GM12873 (cell line): ENCODE data around the gene IFFO2.

Source experiments
- CTCF ChIP-seq: IDR thresholded peaks from 2 replicates; pipeline ENCODE4 v1.5.1; 2012; ENCODE audit warnings: low read depth, mild to moderate bottlenecking, moderate library complexity, low read length, control low read depth; ENCODE audit not compliant: insufficient read depth; ENCODE audit errors: missing control alignments

IFFO2 gene

DNA sequence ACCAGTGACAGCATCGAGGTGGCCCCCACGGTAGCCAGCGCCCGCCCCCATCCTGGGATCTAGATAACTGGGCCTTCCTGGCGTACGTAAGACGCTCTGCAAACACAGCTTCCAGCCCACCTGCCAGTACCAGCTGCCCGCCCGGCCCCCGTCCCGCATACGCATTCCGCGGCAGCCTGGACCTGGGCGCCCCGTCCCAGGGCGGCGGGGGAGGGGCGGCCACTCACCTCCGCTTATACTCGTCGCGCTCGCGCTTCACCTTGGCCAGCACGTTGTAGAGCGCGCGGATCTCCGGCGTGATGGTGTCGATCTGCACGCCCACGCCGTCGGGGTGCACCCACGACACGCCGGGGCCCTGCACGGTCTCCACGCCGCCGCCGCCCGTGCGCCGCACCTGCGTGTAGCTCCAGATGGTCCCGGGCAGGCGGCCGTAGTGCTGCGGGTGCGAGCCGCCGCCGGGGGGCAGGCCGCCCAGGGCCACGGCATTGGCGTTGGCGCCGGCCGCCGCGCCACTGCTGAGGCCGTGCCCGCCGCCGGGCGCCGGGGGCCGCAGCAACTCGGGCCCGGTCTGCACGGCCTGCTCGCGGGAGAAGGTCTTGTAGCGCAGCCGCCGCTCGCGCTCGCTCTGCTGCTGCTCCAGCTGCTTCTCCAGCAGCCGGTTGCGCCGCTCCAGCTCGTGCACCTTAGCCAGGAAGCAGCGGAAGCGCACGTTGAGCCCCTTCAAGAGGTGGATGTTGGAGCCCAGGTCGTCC, 859 bp downstream of the IFFO2 start:
- TF ChIP-seq CTCF, result no peak

DNA sequence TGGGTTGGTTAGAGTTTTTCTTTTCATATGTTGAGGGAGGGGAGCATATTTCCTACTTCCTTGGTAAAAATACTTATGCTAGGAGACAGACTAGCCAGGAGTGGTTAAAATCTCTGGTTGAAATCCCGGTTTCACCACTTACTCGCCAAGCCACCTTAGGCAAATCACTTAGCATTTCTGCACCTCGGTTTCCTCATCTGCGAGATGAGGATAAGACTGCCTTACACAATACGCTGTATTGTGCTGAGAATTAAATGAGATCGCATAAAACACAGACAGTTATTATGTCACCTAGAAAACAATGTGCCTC, 1.4 kb downstream of the IFFO2 start:
- no peak for TF ChIP-seq CTCF

DNA sequence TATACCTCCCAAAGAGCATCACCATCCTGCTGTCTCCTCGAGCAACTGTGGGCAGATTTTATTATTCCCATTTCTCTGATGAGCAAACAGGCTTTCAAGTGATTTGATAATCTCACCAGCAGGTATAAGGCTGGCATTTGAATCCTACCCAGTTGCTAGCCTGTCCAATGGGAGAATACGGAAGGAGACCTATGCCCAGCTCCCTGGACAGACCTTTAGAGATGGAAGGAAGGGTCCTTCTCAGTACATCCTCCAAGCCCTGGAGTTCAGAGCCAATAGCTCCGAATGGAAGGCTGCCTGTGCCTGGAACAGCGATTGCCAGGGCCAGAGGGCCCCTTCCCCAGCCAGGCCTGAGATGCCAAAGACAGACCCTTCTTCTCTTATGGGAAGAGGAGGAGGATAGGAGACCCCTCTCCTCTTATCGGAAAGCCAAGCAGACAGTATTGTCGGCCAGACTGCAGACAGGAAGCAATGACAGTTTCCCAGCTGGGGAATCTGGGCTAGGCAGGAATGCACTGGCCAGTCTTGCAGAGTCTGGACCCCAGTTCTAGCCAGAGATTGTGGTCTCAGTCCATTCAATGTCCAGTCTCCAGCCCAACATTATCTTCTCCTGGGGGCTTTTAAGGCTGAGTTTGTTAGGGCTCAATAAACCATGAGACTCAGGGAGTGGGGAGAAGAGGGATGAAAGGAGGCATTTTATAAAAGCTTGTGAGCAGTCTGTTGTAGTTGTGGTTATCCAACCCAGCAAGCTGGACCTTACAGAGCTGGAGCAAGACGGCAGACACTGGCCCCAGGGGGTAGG, 2.0 kb downstream of the IFFO2 start:
- TF ChIP-seq CTCF, result no peak

DNA sequence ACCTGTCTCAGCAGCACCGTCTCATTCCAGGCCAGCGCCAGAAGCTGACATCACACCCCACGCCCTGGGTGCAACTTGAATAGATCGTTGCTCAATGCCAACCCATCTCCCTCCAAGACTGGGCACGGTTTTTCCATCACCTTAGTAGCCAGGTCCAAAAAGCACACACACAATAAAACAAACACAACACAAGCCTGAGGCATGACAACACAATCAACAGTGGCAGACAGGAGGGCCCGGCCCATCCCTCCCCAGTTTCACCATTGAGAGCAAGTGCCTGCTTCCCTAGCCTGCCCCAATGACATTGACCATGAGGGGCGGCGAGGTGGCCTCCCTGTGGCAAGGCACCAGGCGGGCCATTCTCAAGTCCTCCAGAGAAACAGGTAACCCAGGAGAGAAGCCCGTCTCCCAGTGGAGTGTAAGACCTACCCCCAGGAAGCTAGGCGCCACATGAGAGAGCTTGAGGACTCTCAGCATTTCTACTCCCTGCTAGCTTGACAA, 2.7 kb downstream of the IFFO2 start:
- no peak for TF ChIP-seq CTCF

DNA sequence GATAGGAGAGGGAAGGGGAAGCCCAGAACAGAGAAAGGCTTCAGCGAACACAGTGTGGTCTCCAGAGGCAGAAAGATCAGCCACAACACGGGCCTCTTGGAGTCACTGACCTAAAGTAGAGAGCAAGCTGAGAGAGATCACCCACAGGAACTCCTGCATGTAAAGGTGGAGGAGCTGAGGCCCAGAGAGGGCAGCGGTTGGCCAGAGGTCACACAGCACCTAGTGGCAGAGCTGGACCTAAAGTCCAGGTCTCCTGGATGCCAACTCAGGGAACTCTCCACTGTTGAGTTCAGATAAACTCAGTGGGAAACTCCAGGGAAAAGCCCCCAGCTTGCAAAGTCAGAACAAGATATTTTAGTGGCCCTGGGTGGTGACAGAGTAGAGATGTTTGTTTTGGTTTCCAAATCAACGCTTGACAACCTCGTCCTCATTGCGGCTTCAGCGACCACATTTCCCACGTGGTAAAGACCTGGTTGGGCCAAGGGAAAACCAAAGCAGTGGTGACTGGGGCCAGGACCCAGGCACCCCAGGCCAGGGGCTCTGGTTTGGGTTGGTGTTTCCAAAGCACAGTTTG, 4.6 kb downstream of the IFFO2 start:
- no peak for TF ChIP-seq CTCF

GRCh38 chr1:18951416-18951815, 5.1 kb downstream of the IFFO2 start:
- TF ChIP-seq CTCF, result no peak

- TF ChIP-seq CTCF, result no peak
Observed at GRCh38 chr1:18950401-18951026, 6.0 kb downstream of the IFFO2 start.
